ENCODE data around the gene CCL20.

Gene CCL20, protein sequence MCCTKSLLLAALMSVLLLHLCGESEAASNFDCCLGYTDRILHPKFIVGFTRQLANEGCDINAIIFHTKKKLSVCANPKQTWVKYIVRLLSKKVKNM

DNA sequence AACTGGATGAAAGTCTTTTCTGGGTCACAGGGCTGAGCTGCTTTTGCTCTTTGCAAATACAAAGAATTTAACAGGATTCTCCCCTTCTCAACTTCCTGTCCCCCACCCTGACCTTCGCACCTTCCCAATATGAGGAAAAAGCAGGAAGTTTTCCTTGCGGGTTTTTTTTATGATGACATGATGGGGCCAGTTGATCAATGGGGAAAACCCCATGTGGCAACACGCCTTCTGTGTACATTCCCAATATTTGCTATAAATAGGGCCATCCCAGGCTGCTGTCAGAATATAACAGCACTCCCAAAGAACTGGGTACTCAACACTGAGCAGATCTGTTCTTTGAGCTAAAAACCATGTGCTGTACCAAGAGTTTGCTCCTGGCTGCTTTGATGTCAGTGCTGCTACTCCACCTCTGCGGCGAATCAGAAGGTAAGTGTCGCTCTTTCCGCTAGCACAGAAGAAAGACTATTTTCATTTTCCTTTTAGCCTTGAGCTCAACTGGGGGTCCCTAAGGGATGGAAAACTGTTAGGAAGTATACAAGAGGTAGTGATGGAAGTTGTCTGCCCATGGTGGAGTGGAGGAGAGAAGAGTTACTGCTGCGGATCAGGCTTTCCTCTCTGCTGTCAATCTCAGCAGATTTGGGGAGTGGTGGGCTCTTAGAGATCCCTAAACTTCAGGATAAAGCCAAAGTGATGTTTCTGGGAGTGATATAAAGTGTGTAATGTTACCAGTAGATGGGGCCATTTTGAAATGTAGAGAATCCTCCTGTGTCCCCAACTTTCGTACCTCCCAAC, at the start of gene CCL20:
Gene CCL20, plus strand, starts transcription at position 281 of the 792 bp plus-strand sequence. Its CDS starts 70 bp downstream, at position 351.
- H3K27ac ChIP-seq (ENCODE audit: extremely low read depth, low read depth, low read length) = no peak within 1 kb of the TSS
- CTCF ChIA-PET = interaction anchor here (0.6 to 0.9 kb wide), 9 partner anchors 11 to 1132 kb away, joined by 3 to 4 read pairs (median 3); no protein-coding TSS in a partner anchor
- POLR2A ChIA-PET = no interaction called here
- TF ChIP-seq ZNF324 (tag by site-specific recombination; IDR thresholded peaks at IDR 0.05) (no peak), KLF8 (tag by site-specific recombination; IDR thresholded peaks at IDR 0.05) (no peak), YY1 (tag by site-specific recombination; IDR thresholded peaks at IDR 0.05) (no peak), ZNF785 (tag by site-specific recombination; IDR thresholded peaks at IDR 0.05) (no peak), ZNF366 (tag by site-specific recombination; conservative IDR thresholded peaks at IDR 0.05) (no peak), SETDB1 (IDR thresholded peaks at IDR 0.05; ENCODE audit: insufficient read length, low read length) (no peak), ZFP37 (tag by site-specific recombination; IDR thresholded peaks at IDR 0.05) (no peak), KLF16 (tag by site-specific recombination; IDR thresholded peaks at IDR 0.05) (no peak), ZNF768 (tag by site-specific recombination; IDR thresholded peaks at IDR 0.05) (no peak), HOXA7 (CRISPR knock-in tag; IDR thresholded peaks at IDR 0.05; ENCODE audit: borderline replicate concordance) (no peak), ZNF529 (tag by site-specific recombination; IDR thresholded peaks at IDR 0.05; ENCODE audit: insufficient replicate concordance) (no peak), INSM2 (tag by site-specific recombination; IDR thresholded peaks at IDR 0.05) (no peak)
- no peaks in the 10 kb centered on the region; the same call in 1 of the 2 replicates for H3K4me1 ChIP-seq (ENCODE audit: control insufficient read depth, insufficient read depth, low read length)
- H3K36me3 ChIP-seq (ENCODE audit: control insufficient read depth in 2 of 2, insufficient read depth in 1 of 2, low read length in 2 of 2) = no peaks in the 10 kb centered on the region
- no peaks in the 10 kb centered on the region for H3K9me3 ChIP-seq (ENCODE audit: control insufficient read depth, insufficient read depth, low read depth, low read length)
- no peak within 1 kb of the TSS for H3K4me3 ChIP-seq (ENCODE audit: low read depth, low read length)

DNA sequence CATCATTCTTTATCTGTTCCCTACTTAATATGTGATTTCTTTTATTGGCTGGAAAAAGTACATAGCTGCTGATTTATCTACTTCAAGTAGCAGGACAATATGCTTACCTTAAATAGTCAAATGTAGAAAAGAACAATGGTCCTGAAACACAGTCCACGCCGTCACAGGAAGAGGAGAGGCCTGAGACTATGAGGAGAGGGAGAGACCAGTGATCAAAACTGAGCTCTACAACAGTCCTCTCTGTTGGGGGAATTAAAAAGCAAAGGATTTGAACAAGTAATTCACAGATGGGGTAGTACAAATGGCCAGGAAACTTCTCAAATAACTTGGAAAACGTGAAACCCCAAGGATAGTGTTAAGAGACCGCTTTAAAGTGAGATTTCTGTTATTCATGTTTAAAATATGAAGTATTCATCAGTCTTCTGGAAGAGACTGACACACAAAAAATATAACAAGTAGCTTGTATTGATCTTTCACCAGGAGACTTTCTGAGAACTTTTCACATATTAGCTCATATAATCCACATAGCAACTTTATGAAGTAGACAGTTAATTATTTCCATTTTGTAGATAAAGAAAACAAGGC, 47.8 kb upstream of the CCL20 start:
- H3K36me3 ChIP-seq (ENCODE audit: control insufficient read depth in 2 of 2, insufficient read depth in 1 of 2, low read length in 2 of 2) = no peaks in the 10 kb centered on the region
- ChIA-PET CTCF (interaction anchor here (0.6 to 7.6 kb wide), 54 partner anchors 10 to 635 kb away, joined by 3 to 125 read pairs (median 4); partner anchors contain the start of gene AGFG1), POLR2A (interaction anchor here (1.0 kb wide), 1 partner anchor 108 kb away, joined by 5 read pairs; no protein-coding TSS in a partner anchor)
- H3K4me1 ChIP-seq (ENCODE audit: control insufficient read depth, insufficient read depth, low read length) = 0 out of 2 replicates have a peak, but pooled peaks cover 2% of the 10 kb centered on the region
- H3K4me3 ChIP-seq (ENCODE audit: low read depth, low read length) = no peak overlapping the region
- H3K27ac ChIP-seq (ENCODE audit: extremely low read depth, low read depth, low read length) = no peak overlapping the region
- TF ChIP-seq SP3 (tag by site-specific recombination; IDR thresholded peaks at IDR 0.05) (no peak), MEIS1 (CRISPR knock-in tag; IDR thresholded peaks at IDR 0.05; ENCODE audit: borderline replicate concordance) (no peak), KLF10 (tag by site-specific recombination; IDR thresholded peaks at IDR 0.05) (no peak), ZNF335 (tag by site-specific recombination; conservative IDR thresholded peaks at IDR 0.05) (0 out of 2 replicates have a peak, but pooled peaks have one; percentile 32)
- no peaks in the 10 kb centered on the region for H3K9me3 ChIP-seq (ENCODE audit: control insufficient read depth, insufficient read depth, low read depth, low read length)

GRCh38 chr2:227766373-227766883, 47.2 kb upstream of the CCL20 start:
- no peaks in the 10 kb centered on the region for H3K36me3 ChIP-seq (ENCODE audit: control insufficient read depth in 2 of 2, insufficient read depth in 1 of 2, low read length in 2 of 2)
- POLR2A ChIA-PET = interaction anchor here (1.0 kb wide), 1 partner anchor 108 kb away, joined by 5 read pairs; no protein-coding TSS in a partner anchor
- TF ChIP-seq ZNF830 (tag by site-specific recombination; IDR thresholded peaks at IDR 0.05; ENCODE audit: low read depth) = no peak
- TF ChIP-seq ZNF311 (tag by site-specific recombination; IDR thresholded peaks at IDR 0.05; ENCODE audit: borderline replicate concordance) = no peak
- TF ChIP-seq ZNF558 (tag by site-specific recombination; IDR thresholded peaks at IDR 0.05) = no peak
- TF ChIP-seq ZNF626 (tag by site-specific recombination; IDR thresholded peaks at IDR 0.05) = no peak
- no peak for TF ChIP-seq WT1 (tag by site-specific recombination; IDR thresholded peaks at IDR 0.05)
- TF ChIP-seq ZBTB17 (tag by site-specific recombination; IDR thresholded peaks at IDR 0.05) = no peak
- TF ChIP-seq ZFP37 (tag by site-specific recombination; IDR thresholded peaks at IDR 0.05) = peak; percentile 47; the same call in 1 of the 2 replicates
- TF ChIP-seq ZNF785 (tag by site-specific recombination; IDR thresholded peaks at IDR 0.05) = no peak
- no peak for TF ChIP-seq ZNF37A (tag by site-specific recombination; IDR thresholded peaks at IDR 0.05)
- no peak for TF ChIP-seq ZNF561 (tag by site-specific recombination; IDR thresholded peaks at IDR 0.05; ENCODE audit: borderline replicate concordance)
- TF ChIP-seq ZNF654 (tag by site-specific recombination; IDR thresholded peaks at IDR 0.05; ENCODE audit: low read depth) = peak; percentile 77
- TF ChIP-seq ZNF791 (tag by site-specific recombination; IDR thresholded peaks at IDR 0.05) = no peak
- no peak for TF ChIP-seq ZNF514 (tag by site-specific recombination; IDR thresholded peaks at IDR 0.05)
- TF ChIP-seq ZNF571 (tag by site-specific recombination; IDR thresholded peaks at IDR 0.05) = no peak

More at GRCh38 chr2:227766373-227766883, 47.2 kb upstream of the CCL20 start:
- CTCF ChIA-PET = interaction anchor here (0.6 to 7.6 kb wide), 54 partner anchors 10 to 635 kb away, joined by 3 to 125 read pairs (median 4); partner anchors contain the start of gene AGFG1
- Histone ChIP-seq H3K4me3 (ENCODE audit: low read depth, low read length) (no peak overlapping the region), H3K27ac (ENCODE audit: extremely low read depth, low read depth, low read length) (no peak overlapping the region), H3K9me3 (ENCODE audit: control insufficient read depth, insufficient read depth, low read depth, low read length) (no peaks in the 10 kb centered on the region), H3K4me1 (ENCODE audit: control insufficient read depth, insufficient read depth, low read length) (0 out of 2 replicates have a peak, but pooled peaks cover 2% of the 10 kb centered on the region)
